ENCODE data around the gene TM7SF2. TPM values are rescaled to one million over a fixed set of nuclear protein-coding genes. Genes with fewer than 3 reads are reported as not detected.

Gene TM7SF2
- total and polyA plus RNA-seq, 2 of the 13 experiments (the other 11 are each of a cell fraction or from before 2014, with no cell fraction given): 56.0 to 66.9 TPM

GRCh38 chr11:65111159-65111743 is 421 bp upstream of the TM7SF2 start (continued):
- TF ChIP-seq HNF1A (IDR thresholded peaks at IDR 0.05; ENCODE audit: low read depth) (no peak), HNF1A (CRISPR knock-in tag; IDR thresholded peaks at IDR 0.05; ENCODE audit: borderline replicate concordance) (0 out of 2 replicates have a peak, but pooled peaks have one; percentile 8), GABPB1 (CRISPR knock-in tag; IDR thresholded peaks at IDR 0.05) (peak; percentile 77; the same call in 1 of the 2 replicates), FOXK2 (IDR thresholded peaks at IDR 0.05) (peak; percentile 12; the same call in 1 of the 2 replicates), IRX3 (CRISPR knock-in tag; IDR thresholded peaks at IDR 0.05; ENCODE audit: borderline replicate concordance, low read depth) (0 out of 2 replicates have a peak, but pooled peaks have one; percentile 60), GPN1 (CRISPR knock-in tag; IDR thresholded peaks at IDR 0.05; ENCODE audit: borderline replicate concordance) (0 out of 2 replicates have a peak, but pooled peaks have one; percentile 35), ZFP91 (CRISPR knock-in tag; IDR thresholded peaks at IDR 0.05; ENCODE audit: borderline replicate concordance) (peak; percentile 27; the same call in 1 of the 2 replicates), SRY (CRISPR knock-in tag; IDR thresholded peaks at IDR 0.05) (0 out of 2 replicates have a peak, but pooled peaks have one; percentile 42), MTERF4 (CRISPR knock-in tag; IDR thresholded peaks at IDR 0.05) (no peak), MBNL3 (CRISPR knock-in tag; conservative IDR thresholded peaks at IDR 0.05) (no peak), MXI1 (IDR thresholded peaks at IDR 0.05; ENCODE audit: borderline replicate concordance, low read depth, low read length) (peak; percentile 81; the same call in 1 of the 3 replicates), PTBP1 (IDR thresholded peaks at IDR 0.05; ENCODE audit: low read depth, low read length, poor library complexity, severe bottlenecking) (peak; percentile 19), ZNF609 (CRISPR knock-in tag; IDR thresholded peaks at IDR 0.05; ENCODE audit: borderline replicate concordance) (0 out of 2 replicates have a peak, but pooled peaks have one; percentile 36), NR2F6 (IDR thresholded peaks at IDR 0.05) (no peak), NR2F6 (CRISPR knock-in tag; IDR thresholded peaks at IDR 0.05) (no peak), NFIC (IDR thresholded peaks at IDR 0.05; ENCODE audit: low read length) (no peak), ZFP37 (CRISPR knock-in tag; IDR thresholded peaks at IDR 0.05; ENCODE audit: borderline replicate concordance) (no peak), SMAD9 (CRISPR knock-in tag; IDR thresholded peaks at IDR 0.05) (0 out of 2 replicates have a peak, but pooled peaks have one; percentile 60)

All from HepG2 (cell line).